GM19023 (cell line): Measurements from ENCODE around the gene MTUS2.

Experiments
- ATAC-seq: cut with Tn5 transposase; IDR thresholded peaks from one replicate; pipeline ENCODE4 v1.9.1; 2021; ENCODE audit warnings: mild to moderate bottlenecking, moderate library complexity; ENCODE audit not compliant: unreplicated experiment

The MTUS2 gene

DNA sequence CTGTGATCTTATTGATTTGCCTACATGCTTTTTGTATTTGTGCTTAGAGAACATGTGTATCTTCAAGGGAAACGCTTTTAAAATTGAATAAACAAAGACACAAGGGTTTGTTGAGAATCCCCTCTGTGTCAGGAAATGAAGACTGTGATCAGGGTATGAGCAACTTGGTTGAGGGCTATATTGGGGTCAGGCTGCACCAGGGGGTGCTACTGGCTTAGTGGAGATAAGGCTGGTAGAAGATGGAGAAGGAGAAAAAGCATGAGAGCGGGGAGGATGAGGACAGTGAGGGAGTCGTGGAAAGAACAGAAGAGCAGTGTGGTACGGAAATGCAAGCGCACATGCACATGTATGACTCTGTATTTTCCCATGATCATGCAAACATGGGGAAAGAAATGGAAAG, 201.6 kb downstream of the MTUS2 start:
- ATAC-seq = no peak

DNA sequence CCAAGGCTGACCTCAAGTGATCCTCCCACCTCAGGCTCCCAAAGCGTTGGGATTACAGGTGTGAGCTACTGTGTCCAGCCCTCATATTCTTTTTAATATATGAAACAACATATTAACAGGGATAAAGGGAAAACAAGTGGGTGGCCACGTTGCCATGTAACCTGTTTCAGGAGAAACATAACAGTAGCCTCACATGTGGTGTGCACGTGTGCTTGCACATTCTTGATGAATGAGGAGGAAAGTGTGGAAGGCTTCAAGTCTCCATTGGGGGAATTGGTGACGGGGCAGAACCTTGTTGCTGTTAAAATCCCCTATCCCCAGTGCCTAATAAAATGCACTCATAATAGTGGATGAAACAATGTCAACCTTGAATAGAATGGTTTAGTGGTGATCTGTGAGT, 202.3 kb downstream of the MTUS2 start:
- no peak for ATAC-seq

DNA sequence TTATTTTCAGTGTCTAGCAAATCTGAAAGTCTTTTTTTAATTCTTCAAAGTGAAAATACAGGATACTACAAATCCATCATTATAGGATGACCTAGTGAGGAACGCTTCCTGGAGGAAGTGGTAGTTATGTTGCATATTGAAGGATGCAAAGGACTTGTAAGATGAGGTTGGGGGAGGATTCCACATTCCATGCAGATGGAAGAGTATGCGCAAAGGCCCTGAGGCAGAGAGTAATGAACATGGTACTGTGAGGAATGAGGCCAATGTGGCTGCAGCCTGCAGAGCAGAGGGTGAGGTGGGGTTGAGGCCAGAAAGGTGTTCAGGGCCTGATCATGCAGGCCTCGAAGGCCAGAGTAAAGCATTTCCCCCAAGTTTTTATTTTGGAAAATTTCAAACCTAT, 202.8 kb downstream of the MTUS2 start:
- no peak for ATAC-seq

DNA sequence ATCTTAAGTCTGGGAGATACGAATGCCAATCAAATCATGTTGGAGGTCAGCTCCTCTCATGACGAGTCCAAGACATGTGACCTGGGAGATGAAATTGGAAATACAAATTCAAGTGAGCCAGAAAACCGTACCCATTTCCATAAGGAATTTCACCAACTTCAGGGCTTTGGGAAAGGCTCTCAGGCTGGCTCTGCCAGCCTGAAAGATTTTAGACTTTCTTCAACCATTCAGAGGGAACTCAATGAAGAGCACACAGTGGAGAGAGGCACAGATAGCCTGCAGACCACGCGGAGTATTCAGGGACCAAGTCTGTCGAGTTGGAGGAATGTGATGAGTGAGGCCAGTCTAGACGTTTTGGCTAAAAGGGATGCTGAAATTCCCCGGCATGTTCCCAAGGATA, 204.6 kb downstream of the MTUS2 start:
- ATAC-seq = no peak

DNA sequence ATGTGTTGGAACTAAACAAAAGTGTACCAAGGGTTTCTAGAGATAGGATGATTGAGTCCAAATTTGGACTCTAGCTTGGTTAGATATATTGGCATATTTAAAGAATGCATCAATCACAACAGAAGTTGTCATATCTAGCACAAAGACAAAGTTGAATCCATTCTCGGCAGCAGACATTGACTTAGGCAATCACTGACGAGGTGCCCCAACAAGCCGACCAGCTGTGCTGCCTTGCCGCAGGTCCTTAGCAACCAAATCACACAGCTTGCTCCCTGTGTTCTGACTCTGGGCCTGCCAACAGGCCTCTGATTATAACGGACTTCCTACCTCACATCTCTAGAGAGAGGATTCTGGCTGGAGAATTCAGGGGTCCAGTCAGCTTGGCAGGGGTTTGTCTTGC, 208.7 kb downstream of the MTUS2 start:
- no peak for ATAC-seq

DNA sequence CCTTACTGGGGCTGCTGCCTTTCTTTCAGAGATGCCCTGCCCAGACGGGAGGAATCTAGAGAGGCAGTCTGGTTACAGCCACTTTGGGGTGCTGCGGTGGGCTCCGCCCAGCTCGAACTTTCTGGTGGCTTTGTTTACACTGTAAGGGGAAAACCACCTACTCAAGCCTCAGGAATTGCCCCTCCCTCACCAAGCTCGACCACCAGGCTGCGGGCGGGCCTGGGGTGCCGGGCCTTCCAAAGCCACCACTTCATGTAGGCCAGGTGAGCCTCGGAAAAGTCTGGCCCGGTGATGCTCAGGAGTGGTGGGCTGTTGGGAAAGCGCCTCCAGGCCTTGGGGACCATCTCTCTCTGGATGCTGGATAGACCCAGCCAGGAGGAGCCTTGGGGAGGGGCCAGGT, 218.6 kb downstream of the MTUS2 start:
- no peak for ATAC-seq

DNA sequence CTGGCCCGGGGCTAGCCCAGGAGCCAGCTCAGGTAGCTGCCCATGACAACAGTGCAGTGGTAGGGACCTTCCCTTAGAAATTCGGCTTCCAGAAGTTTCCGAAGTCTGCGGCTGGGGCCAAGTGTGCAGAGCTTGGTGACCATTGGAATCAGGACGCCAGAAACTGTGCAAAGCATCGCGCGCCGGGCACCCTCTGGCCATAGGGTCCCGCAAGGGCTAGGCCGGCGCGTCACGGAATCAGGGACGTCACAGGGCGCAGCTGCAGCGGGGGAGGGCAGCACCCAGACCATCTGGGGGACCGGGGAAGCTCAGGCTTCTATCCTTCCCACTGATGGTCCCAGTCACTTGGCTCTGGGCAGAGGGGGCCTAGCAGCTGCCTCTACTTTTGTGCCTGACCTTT, 219.1 kb downstream of the MTUS2 start:
- no peak for ATAC-seq

DNA sequence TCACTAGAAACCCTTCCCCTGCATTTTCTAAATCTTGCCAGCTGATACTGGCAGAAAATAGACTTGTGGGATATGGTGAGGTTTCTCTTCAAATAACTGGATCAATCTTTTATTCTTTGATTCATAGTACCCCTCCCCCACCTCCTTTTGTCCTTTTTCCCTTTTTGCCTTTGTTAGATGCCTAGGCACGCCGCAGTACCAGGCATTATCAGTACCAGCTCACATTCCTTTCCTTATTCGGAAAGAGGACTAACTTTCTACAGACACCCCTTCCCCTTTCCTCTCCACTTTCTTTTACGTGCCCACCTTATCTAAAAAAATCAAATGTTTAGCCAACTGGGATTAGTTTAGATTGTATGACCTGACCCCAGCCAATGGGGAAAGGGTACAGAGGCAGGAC, 226.4 kb downstream of the MTUS2 start:
- no peak for ATAC-seq

DNA sequence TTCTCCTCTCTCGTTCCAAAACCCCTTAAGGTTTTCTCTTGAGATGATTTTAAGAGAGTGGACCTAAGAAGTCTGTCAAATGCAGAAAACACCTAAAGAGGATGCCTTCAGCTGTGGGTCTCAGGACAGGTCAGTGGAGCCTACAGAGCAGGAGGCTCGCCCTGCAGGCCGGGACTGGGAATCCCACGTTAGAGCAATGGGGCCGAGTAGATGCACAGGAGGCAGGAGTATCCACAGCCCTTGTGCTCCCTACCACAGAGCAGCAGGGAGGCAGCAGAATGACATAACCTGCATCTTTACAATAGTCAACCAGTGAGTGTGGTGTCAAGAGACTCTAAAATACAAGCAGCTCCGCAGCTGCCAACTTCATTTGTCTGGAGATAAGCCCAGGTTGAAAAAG, 229.4 kb downstream of the MTUS2 start:
- ATAC-seq = no peak

DNA sequence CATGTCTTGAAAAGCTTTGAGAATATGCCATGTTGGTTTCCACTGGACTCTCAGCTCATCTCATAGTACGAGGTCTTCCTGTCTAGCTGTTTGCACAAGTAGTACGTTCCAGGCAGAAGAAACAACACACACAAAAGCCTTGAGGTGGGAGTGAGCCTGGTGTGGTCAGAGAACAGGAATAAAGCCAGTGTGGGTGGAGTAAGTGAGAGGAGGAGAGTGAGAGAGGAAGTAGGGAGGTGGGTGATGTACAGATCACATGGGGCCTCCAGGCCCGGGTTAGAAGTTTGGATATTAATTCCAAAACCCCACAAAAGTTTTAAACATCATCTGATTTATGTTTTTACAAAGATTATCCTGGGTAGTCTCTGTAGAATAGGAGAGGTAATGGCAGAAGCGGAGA, 230.6 kb downstream of the MTUS2 start:
- ATAC-seq = no peak

DNA sequence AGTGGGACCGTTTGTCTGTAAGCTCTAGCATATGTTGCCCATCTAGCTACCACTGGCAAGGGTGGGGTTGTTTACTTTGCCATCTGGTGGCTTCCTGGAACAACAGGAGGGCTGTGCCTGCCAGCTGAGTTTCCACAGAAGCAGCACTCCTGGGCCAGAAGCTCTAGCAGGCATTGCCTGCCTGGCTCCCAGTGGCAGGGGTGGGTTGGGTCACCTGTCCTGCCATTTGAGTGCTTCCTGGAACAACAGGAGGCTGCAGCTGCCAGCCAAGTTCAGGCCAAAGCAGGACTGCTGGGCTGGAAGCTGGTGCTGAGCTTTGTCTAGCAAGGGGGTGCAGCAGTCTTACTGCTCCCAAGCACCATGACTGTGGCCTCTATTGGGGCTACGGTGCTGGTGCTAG, 239.7 kb downstream of the MTUS2 start:
- ATAC-seq = no peak

DNA sequence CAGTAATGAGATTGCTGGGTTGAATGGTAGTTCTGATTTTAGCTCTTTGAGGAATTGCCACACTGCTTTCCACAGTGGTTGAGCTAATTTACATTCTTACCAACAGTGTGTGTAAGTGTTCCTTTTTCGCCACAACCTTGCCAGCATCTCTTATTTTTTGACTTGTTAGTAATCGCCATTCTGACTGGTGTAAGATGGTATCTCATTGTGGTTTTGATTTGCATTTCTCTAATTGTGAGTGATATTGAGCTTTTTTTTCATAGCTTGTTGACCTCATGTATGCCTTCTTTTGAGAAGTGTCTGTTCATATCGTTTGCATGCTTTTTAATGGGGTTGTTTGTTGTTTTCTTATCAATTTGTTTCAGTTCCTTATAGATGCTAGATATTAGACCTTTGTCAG, 245.0 kb downstream of the MTUS2 start:
- ATAC-seq = no peak

DNA sequence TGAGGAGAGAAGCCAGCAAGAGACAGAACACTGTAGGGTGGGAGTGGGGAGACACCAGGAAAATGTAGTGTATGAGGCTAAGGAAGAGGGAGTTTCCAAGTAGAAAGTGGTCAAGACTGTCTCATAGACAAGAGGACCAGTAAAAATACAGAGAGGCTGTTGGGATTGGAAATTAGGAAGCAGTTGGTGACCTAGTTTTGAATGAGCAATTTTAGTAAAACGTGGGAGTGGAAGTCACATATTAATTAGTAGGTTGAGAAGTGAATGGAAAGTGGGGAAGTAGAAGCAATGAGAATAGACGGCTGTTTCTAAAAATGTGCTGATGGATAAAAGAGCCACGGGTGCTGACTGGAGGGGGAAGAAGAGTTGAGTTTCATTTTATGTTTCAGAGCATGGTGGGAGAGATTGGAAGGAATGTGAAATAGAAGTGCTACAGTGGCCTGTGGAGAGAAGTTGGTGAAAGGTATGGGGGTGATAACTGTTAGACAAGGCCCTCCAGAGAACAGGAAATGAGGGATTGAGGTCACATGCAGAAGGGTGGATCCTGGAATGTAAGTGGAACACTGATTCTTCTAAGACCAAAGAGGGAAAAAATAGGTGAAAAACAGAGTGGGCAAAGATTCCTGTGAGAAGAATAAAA, 247.3 kb downstream of the MTUS2 start:
- no peak for ATAC-seq

DNA sequence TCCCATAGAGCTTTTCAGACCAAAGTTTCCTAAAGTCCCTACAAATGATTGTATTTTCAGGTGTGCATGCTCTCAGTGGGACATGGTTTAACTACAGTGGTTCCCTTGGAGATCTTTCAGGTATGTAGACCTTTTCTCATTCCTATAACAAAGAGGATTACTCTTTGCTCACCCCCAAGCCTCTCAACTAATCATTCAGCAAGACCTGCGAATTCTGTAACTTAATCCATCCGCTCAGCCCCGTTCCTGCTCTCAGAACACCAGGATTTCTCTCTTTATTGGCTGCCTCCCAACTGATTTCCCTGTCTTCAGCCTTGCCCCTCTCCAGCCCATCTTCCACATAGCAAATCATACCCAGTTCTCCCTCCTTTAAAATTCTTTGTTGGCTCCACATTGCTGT, 253.6 kb downstream of the MTUS2 start:
- no peak for ATAC-seq

DNA sequence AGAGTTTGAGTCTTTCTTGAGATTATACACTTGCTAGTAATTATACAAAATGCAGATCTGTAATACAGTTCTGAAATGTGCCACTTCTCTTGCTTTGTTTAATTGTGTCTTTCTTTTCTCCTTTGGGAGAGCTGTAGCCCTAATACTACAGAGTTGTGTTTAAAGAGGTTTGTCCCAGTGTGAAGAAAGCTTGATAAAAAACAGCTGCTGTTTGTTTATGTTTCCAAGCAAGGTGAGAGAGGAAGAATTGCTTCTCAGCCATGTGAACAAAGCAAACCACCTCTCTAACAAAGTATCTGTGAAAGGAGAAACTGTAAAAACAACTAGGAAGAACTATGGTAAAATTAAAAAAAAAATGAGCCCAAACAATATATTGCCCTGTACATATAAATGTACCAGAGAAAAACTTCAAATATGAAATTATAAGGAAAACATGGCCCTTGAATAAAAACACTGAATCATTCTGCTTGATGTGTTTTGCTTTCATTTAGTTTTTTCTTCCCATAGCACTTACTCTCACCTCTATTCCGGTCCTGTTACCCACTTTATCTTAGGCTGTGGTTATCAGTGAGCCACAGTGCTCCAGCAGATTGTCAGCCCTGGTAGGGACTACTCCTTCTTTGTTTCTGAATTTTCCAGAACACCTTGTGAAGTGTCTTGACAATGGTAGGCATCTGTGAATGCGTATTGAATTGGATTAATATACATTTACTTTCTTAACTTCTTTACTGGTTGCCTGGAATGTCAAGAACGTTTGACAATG, 257.1 kb downstream of the MTUS2 start:
- no peak for ATAC-seq

DNA sequence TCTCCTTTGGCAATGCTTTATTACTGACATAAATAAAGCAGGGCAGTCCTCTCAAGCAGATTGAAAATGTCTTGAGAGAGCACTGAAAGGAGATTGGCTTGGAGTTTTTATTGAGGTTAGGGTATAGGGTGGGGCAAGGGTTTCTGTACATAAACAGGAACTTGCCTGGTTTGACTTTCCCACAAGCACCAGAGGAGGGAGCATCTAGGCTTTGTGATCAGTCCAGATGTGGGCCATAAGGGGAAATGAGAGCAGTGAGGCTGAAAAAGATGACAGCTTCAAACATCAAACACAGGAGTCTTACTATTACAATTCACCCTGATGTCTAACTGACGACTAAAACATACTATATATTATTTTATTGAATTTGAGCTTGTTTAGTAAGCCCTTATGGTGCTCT, 260.9 kb downstream of the MTUS2 start:
- ATAC-seq = peak; percentile 93

DNA sequence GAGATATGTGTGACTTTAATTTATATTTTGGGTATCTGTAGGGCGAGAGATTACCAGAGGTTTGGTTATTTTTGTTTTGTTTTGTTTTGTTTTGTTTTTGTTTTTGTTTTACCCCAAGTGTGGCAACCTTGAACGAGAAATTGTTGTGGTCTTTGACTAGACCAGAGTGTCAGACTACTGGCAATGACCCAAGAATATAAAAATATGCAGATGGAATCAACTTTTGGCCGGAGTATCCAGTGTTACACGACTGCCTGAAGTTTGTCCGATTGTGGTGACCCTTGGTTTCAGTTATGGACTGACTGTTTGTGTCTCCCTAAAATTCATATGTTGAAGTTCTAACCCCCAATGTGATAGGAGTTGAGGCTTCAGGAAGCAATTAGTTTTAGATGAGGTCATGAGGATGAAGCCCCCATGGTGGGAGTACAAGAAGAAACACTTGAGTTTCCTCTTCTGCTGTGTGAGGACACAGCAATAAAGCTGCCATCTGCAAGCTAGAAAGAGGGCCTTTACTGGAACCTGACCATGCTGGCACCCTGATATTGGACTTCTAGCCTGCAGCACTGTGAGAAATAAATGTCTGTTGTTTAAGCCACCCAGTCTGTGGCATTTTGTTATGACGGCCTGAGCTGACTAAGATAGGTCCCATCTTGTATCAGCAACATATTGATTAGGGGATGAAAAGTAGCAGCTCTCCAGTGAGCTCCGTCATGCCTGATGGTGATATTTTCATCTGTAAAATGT, 261.7 kb downstream of the MTUS2 start:
- no peak for ATAC-seq

DNA sequence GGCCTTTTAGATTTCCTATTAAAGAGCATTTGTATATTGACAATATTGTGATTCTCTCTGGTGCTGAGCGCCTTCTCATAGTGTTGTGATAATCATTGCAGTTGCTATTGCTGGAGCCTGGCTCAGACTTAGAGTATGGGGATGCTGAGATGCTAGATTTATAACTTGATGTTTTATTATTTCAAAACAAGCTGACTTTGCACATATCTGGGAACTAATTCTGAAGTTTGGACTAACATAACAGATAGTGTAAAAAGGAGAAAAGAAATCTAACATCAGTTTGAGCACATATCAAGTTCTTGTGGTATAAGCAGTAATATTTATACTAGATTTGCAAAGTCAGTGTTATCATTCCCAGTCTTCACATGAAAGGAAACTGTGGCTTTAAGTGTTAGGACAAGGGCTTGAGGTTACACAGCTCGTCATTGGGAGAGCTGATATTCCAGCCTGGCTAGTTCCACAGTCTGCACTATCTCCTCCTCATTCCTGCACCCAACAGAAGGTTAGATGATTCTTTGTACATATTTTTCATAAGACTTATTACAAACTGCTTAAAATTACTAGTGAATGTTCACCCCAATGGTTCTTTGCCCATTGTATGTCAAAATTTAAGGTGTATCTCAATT, 279.8 kb downstream of the MTUS2 start:
- ATAC-seq = no peak

DNA sequence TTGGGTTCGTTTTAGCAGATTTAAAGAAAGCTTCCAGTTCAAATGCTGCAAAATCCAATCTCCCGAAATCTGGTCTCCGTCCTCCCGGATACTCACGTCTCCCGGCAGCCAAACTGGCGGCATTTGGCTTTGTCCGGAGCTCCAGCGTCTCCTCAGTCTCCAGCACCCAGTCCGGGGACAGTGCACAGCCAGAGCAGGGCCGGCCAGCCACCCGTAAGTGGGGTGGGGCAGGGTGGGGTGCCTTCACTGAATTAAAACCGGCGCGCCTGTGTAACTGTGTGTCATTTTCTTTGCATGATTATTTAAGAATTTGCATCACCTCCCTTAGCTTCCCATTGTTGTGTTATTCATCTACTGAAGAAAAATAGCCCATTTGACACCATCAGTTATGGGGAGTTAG, 280.6 kb downstream of the MTUS2 start:
- no peak for ATAC-seq

DNA sequence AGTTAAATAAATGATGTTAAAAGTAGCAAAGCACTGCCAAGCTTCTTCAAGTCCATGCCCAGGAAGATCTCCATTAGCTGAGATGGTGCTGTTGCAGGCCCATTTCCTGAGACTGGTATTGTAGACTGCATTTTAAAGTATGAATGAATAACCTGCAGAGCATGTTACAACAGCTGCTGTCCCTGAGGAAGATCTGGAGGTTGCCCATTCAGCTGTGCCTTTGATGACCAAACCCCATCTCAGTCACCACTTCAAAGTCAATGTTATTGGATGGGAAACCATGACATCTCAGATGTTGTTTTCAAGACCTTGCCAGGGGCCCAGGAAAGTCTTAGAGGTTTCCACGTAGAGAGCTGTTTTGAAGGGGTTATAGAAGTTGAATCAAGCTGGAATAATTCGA, 281.3 kb downstream of the MTUS2 start:
- no peak for ATAC-seq

DNA sequence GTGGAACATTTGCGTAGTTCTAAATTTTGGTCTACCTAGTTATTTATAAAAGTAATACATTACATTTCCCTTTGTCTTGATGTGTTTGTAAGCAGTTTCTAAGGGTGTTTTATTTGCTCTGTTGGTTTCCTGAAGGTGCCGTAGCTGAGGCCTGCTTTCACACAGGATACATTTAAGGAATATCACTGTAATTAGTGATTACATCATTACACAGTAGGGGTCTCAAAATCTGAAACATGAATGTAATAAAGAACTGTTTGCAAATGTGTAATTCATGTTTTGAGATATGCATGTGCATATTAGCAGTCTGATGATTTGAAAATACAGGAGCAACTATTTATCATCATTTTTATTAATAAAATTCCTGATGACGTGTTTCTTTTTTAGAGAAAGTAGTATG, 281.8 kb downstream of the MTUS2 start:
- ATAC-seq = no peak
